HEK293 (cell line): ENCODE data around the gene CTBP2.
A peak's percentile ranks its signal among the peaks of the same experiment; 100 is the strongest.

Experiments used
- CTCF ChIA-PET: fragments of 350-600 bp; formaldehyde crosslinking; extraction: SDS; loops from one replicate; lab custom pipeline; 2021; ENCODE audit warnings: antibody characterized with exemption; lab: Yijun Ruan, JAX
- POLR2A ChIA-PET: fragments of 300-600 bp; formaldehyde crosslinking; extraction: SDS; loops from one replicate; lab custom pipeline; 2020; ENCODE audit warnings: antibody characterized with exemption, inconsistent platforms; lab: Yijun Ruan, JAX
- H3K27ac ChIP-seq: fragments of 200-500 bp; sonication (Bioruptor generic); 2 replicates; pipeline ENCODE4 v1.5.1; 2014; ENCODE audit warnings: low read depth, low read length, control low read depth, inconsistent platforms; ENCODE audit errors: extremely low read depth
- H3K36me3 ChIP-seq, 2 experiments: fragments of 200-500 bp in 1 of 2; sonication (Bioruptor generic) in 1 of 2; 1 replicate in 1 of 2; 2 replicates in 1 of 2; pipeline ENCODE4 v1.5.1; 2014 to 2017; ENCODE audit warnings: inconsistent platforms in 2 of 2, low read length in 2 of 2; ENCODE audit not compliant: control insufficient read depth in 2 of 2, insufficient read depth in 1 of 2
- H3K4me1 ChIP-seq: fragments of 200-500 bp; sonication (Bioruptor generic); 2 replicates; pipeline ENCODE4 v1.5.1; 2014; ENCODE audit warnings: mild to moderate bottlenecking, low read length, inconsistent platforms; ENCODE audit not compliant: control insufficient read depth, insufficient read depth
- H3K4me3 ChIP-seq: 2 replicates; pipeline ENCODE4 v1.5.1; 2011; ENCODE audit warnings: low read depth, mild to moderate bottlenecking, control low read depth, low read length, moderate library complexity
- H3K9me3 ChIP-seq: fragments of 200-500 bp; sonication (Bioruptor generic); 2 replicates; pipeline ENCODE4 v1.5.1; 2014; ENCODE audit warnings: low read depth, low read length, inconsistent platforms; ENCODE audit not compliant: control insufficient read depth, insufficient read depth
- BCL6B ChIP-seq: fragments of 450-650 bp; formaldehyde crosslinking; IDR thresholded peaks from 2 replicates; pipeline ENCODE4 v1.5.1; 2017; ENCODE audit warnings: missing biosample characterization, missing genetic modification characterization
- GLIS1 ChIP-seq: fragments of 450-650 bp; formaldehyde crosslinking; IDR thresholded peaks from 2 replicates; pipeline ENCODE4 v1.5.1; 2016; ENCODE audit warnings: missing biosample characterization, missing genetic modification characterization
- KLF17 ChIP-seq: fragments of 450-650 bp; formaldehyde crosslinking; IDR thresholded peaks from 2 replicates; pipeline ENCODE4 v1.5.1; 2016; ENCODE audit warnings: missing biosample characterization, missing genetic modification characterization
- MEIS1 ChIP-seq: sonication (generic); formaldehyde crosslinking; IDR thresholded peaks from 2 replicates; pipeline ENCODE4 v1.8.1; 2022; ENCODE audit warnings: missing genetic modification reagents, mild to moderate bottlenecking, borderline replicate concordance
- PRDM1 ChIP-seq: fragments of 450-650 bp; formaldehyde crosslinking; IDR thresholded peaks from 2 replicates; pipeline ENCODE4; 2016; ENCODE audit warnings: missing biosample characterization, missing genetic modification characterization
- PRDM6 ChIP-seq: fragments of 450-650 bp; formaldehyde crosslinking; IDR thresholded peaks from 2 replicates; pipeline ENCODE4 v1.5.1; 2017; ENCODE audit warnings: missing biosample characterization, missing genetic modification characterization
- TCF7L2 ChIP-seq: IDR thresholded peaks from 2 replicates; pipeline ENCODE4 v1.6.1; 2011; ENCODE audit warnings: low read depth, mild to moderate bottlenecking, inconsistent platforms, low read length, moderate library complexity, borderline replicate concordance
- YY2 ChIP-seq: fragments of 450-650 bp; formaldehyde crosslinking; IDR thresholded peaks from 2 replicates; pipeline ENCODE4 v1.5.1; 2016; ENCODE audit warnings: missing biosample characterization, missing genetic modification characterization
- ZBTB49 ChIP-seq: fragments of 450-650 bp; formaldehyde crosslinking; IDR thresholded peaks from 2 replicates; pipeline ENCODE4 v1.5.1; 2016; ENCODE audit warnings: missing biosample characterization, missing genetic modification characterization, low read depth
- ZNF146 ChIP-seq: fragments of 450-650 bp; formaldehyde crosslinking; IDR thresholded peaks from 2 replicates; pipeline ENCODE4 v1.5.1; 2016; ENCODE audit warnings: missing biosample characterization, missing genetic modification characterization
- ZNF174 ChIP-seq: fragments of 450-650 bp; formaldehyde crosslinking; IDR thresholded peaks from 2 replicates; pipeline ENCODE4 v1.5.0; 2017; ENCODE audit warnings: missing biosample characterization, mild to moderate bottlenecking, missing genetic modification characterization
- ZNF223 ChIP-seq: fragments of 450-650 bp; formaldehyde crosslinking; IDR thresholded peaks from 2 replicates; pipeline ENCODE4 v1.5.1; 2016; ENCODE audit warnings: missing biosample characterization, missing genetic modification characterization
- ZNF239 ChIP-seq: fragments of 450-650 bp; formaldehyde crosslinking; IDR thresholded peaks from 2 replicates; pipeline ENCODE4 v1.5.1; 2016; ENCODE audit warnings: missing biosample characterization, missing genetic modification characterization
- ZNF248 ChIP-seq: fragments of 450-650 bp; formaldehyde crosslinking; IDR thresholded peaks from 2 replicates; pipeline ENCODE4 v1.5.1; 2017; ENCODE audit warnings: missing biosample characterization, missing genetic modification characterization
- ZNF549 ChIP-seq: fragments of 450-650 bp; IDR thresholded peaks from 2 replicates; pipeline ENCODE4 v1.5.1; 2018; ENCODE audit warnings: missing biosample characterization, missing genetic modification characterization, mild to moderate bottlenecking, inconsistent platforms, moderate library complexity
- ZNF561 ChIP-seq: fragments of 450-650 bp; IDR thresholded peaks from 2 replicates; pipeline ENCODE4 v1.5.1; 2018; ENCODE audit warnings: missing biosample characterization, missing genetic modification characterization, borderline replicate concordance
- ZNF623 ChIP-seq: fragments of 450-650 bp; formaldehyde crosslinking; IDR thresholded peaks from 2 replicates; pipeline ENCODE4 v1.5.1; 2016; ENCODE audit warnings: missing biosample characterization, missing genetic modification characterization
- ZNF664 ChIP-seq: fragments of 450-650 bp; formaldehyde crosslinking; IDR thresholded peaks from 2 replicates; pipeline ENCODE4 v1.5.1; 2016; ENCODE audit warnings: missing biosample characterization, missing genetic modification characterization
- ZNF76 ChIP-seq: fragments of 450-650 bp; formaldehyde crosslinking; IDR thresholded peaks from 2 replicates; pipeline ENCODE4; 2016; ENCODE audit warnings: low read depth, missing biosample characterization, missing genetic modification characterization, borderline replicate concordance
- ZNF785 ChIP-seq: fragments of 450-650 bp; formaldehyde crosslinking; IDR thresholded peaks from 2 replicates; pipeline ENCODE4 v1.5.1; 2016; ENCODE audit warnings: missing biosample characterization, missing genetic modification characterization

Gene CTBP2

GRCh38 chr10:125026036-125026931 lies 134.1 kb downstream of the CTBP2 start:
- Histone ChIP-seq H3K9me3 (no peaks in the 10 kb centered on the region), H3K4me3 (no peak overlapping the region), H3K4me1 (peaks cover 18% of the 10 kb centered on the region)
- POLR2A ChIA-PET = no interaction called here
- TF ChIP-seq BCL6B (tag by site-specific recombination) (no peak), ZBTB49 (no peak), ZNF664 (no peak), YY2 (tag by site-specific recombination) (no peak), ZNF561 (no peak), ZNF623 (tag by site-specific recombination) (no peak), ZNF239 (tag by site-specific recombination) (no peak)
- TF ChIP-seq, all 188 proteins: peak for 0
- peaks cover 0 to 17% of the 10 kb centered on the region in 2 experiments; a peak in 1 of 3 replicates for H3K36me3 ChIP-seq
- CTCF ChIA-PET = interaction anchor here (1.3 kb wide), 1 partner anchor 22 kb away, joined by 5 read pairs; no protein-coding TSS in a partner anchor
- no peak overlapping the region for H3K27ac ChIP-seq

- H3K4me1 ChIP-seq = peaks cover 18% of the 10 kb centered on the region
- H3K27ac ChIP-seq = no peak overlapping the region
- H3K36me3 ChIP-seq = peaks cover 0 to 27% of the 10 kb centered on the region in 2 experiments; a peak in 1 of 3 replicates
- POLR2A ChIA-PET = no interaction called here
- TF ChIP-seq PRDM1 (tag by site-specific recombination) (no peak), PRDM6 (tag by site-specific recombination) (peak; percentile 22; the same call in 1 of the 2 replicates), KLF17 (0 out of 2 replicates have a peak, but pooled peaks have one; percentile 17), ZNF785 (no peak), ZNF223 (tag by site-specific recombination) (no peak), ZNF146 (tag by site-specific recombination) (no peak), ZNF76 (no peak), GLIS1 (tag by site-specific recombination) (no peak), ZNF549 (no peak), ZNF239 (tag by site-specific recombination) (no peak), ZNF248 (no peak), TCF7L2 (no peak), ZNF174 (tag by site-specific recombination) (no peak), MEIS1 (CRISPR knock-in tag) (no peak)
- TF ChIP-seq, all 188 proteins: peak for 2
- CTCF ChIA-PET = interaction anchor here (1.3 kb wide), 1 partner anchor 23 kb away, joined by 5 read pairs; no protein-coding TSS in a partner anchor
- no peak overlapping the region for H3K4me3 ChIP-seq
- H3K9me3 ChIP-seq = no peaks in the 10 kb centered on the region
These were observed 135.0 kb downstream of the CTBP2 start for GRCh38 chr10:125025341-125025740.
